Breast epithelium (tissue), 4 donors: ENCODE measurements around the gene ZNF76. TPM values are rescaled to one million over a fixed set of nuclear protein-coding genes. Genes with fewer than 3 reads are reported as not detected.
"Not testable (repeated sequence)": the region's sequence is repeated elsewhere in the genome, so short reads cannot be mapped to it uniquely, and the experiment has no call there.

Experiments
- DNase-seq, 2 donors: peaks; one replicate each; pipeline ENCODE4 v3.0.0-alpha.2; 2019; ENCODE audit warnings: low spot score in 2 of 2
- H3K27ac ChIP-seq, 2 donors: fragments of 200-600 bp; sonication (generic) in 1 of 2; one replicate each; pipeline ENCODE4 v1.5.1; 2016 to 2019; ENCODE audit warnings: mild to moderate bottlenecking in 1 of 2
- H3K27me3 ChIP-seq, 2 donors: fragments of 200-600 bp; sonication (generic) in 1 of 2; one replicate each; pipeline versions ENCODE4 v1.5.1 to v1.6.0; 2017 to 2019; ENCODE audit warnings: control low read depth in 1 of 2, mild to moderate bottlenecking in 1 of 2
- H3K36me3 ChIP-seq: fragments of 200-600 bp; one replicate; pipeline ENCODE4 v1.5.1; 2019
- H3K4me1 ChIP-seq, 2 donors: fragments of 200-600 bp; sonication (generic); one replicate each; pipeline ENCODE4 v1.5.1; 2016 to 2019; ENCODE audit warnings: control low read depth in 1 of 2
- H3K4me3 ChIP-seq, 3 donors: fragments of 200-600 bp; sonication (generic); 1 replicate in 2 of 3; 2 replicates in 1 of 3; pipeline ENCODE4 v1.5.1; 2016 to 2019; ENCODE audit warnings: mild to moderate bottlenecking in 3 of 3, moderate library complexity in 2 of 3
- H3K9me3 ChIP-seq, 2 donors: fragments of 200-600 bp; sonication (generic) in 1 of 2; one replicate each; pipeline ENCODE4 v1.5.1; 2016 to 2019; ENCODE audit warnings: control low read depth in 1 of 2
- POLR2A ChIP-seq: fragments of 450-650 bp; IDR thresholded peaks from one replicate; pipeline ENCODE4 v1.6.1; 2016; ENCODE audit warnings: antibody characterized with exemption, mild to moderate bottlenecking, moderate library complexity
- POLR2AphosphoS5 ChIP-seq, 3 donors: sonication (generic); formaldehyde crosslinking; IDR thresholded peaks; one replicate each; pipeline ENCODE4 v1.6.1; 2017; ENCODE audit warnings: antibody characterized with exemption in 3 of 3
- intact Hi-C: fragments of 100-400 bp; cut with DNase I; formaldehyde crosslinking; loops from one replicate; pipeline ENCODE4 v1.15.1; 2023; ENCODE audit warnings: low total_unique reads
- total RNA-seq, 3 donors: library from RNA; depleted of rRNA; stranded (reverse); fragments of >200 nt; gene quantifications; one replicate each; pipeline ENCODE4 v1.1.0, GENCODE V29; 2016
- TF ChIP-seq, protein P1 (sequence below), 3 donors: fragments of 450-650 bp; IDR thresholded peaks; one replicate each; pipeline ENCODE4 v1.5.1; 2016 to 2017; ENCODE audit warnings: antibody characterized with exemption in 3 of 3, mild to moderate bottlenecking in 3 of 3, moderate library complexity in 3 of 3

ZNF76 gene
- total RNA-seq, 3 donors from 2014 or later = 32.3 to 53.0 (median 46.9) TPM

DNA sequence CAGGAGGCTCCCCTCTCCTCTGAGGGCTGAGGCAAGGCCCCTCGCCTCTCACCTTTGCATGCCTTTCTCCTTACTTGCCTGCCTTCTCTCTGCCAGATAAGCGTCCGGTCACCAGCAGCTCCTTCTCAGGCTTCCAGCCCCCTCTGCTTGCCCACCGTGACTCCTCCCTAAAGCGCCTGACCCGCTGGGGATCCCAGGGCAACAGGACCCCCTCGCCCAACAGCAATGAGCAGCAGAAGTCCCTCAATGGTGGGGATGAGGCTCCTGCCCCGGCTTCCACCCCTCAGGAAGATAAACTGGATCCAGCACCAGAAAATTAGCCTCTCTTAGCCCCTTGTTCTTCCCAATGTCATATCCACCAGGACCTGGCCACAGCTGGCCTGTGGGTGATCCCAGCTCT lies 61.6 kb downstream of the ZNF76 start:
- Histone ChIP-seq H3K27ac (no peak overlapping the region), H3K4me3 (no peak overlapping the region), H3K9me3 (no peaks in the 10 kb centered on the region), H3K4me1 (no peaks in the 10 kb centered on the region), H3K36me3 (no peaks in the 10 kb centered on the region), H3K27me3 (no peaks in the 10 kb centered on the region)
- no peak for DNase-seq
- TF ChIP-seq POLR2A (no peak), POLR2AphosphoS5 (IDR thresholded peaks at IDR 0.05) (no peak)
- TF ChIP-seq, protein P1, sequence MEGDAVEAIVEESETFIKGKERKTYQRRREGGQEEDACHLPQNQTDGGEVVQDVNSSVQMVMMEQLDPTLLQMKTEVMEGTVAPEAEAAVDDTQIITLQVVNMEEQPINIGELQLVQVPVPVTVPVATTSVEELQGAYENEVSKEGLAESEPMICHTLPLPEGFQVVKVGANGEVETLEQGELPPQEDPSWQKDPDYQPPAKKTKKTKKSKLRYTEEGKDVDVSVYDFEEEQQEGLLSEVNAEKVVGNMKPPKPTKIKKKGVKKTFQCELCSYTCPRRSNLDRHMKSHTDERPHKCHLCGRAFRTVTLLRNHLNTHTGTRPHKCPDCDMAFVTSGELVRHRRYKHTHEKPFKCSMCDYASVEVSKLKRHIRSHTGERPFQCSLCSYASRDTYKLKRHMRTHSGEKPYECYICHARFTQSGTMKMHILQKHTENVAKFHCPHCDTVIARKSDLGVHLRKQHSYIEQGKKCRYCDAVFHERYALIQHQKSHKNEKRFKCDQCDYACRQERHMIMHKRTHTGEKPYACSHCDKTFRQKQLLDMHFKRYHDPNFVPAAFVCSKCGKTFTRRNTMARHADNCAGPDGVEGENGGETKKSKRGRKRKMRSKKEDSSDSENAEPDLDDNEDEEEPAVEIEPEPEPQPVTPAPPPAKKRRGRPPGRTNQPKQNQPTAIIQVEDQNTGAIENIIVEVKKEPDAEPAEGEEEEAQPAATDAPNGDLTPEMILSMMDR (IDR thresholded peaks at IDR 0.05) = no peak
- intact Hi-C loops = no loop called here

GRCh38 chr6:35327349-35328027 lies 68.0 kb downstream of the ZNF76 start:
- intact Hi-C loops = no loop called here
- no peaks in the 10 kb centered on the region for H3K27me3 ChIP-seq
- H3K4me1 ChIP-seq = no peaks in the 10 kb centered on the region
- TF ChIP-seq, protein P1 (IDR thresholded peaks at IDR 0.05) = peak in 2 of 3 donors; percentile 27
- no peak for TF ChIP-seq POLR2AphosphoS5 (IDR thresholded peaks at IDR 0.05)
- no peaks in the 10 kb centered on the region for H3K9me3 ChIP-seq
- no peak overlapping the region for H3K27ac ChIP-seq
- no peaks in the 10 kb centered on the region for H3K36me3 ChIP-seq
- no peak overlapping the region for H3K4me3 ChIP-seq
- DNase-seq = no peak

GRCh38 chr6:35328108-35328723 lies 68.7 kb downstream of the ZNF76 start:
- no peaks in the 10 kb centered on the region for H3K4me1 ChIP-seq
- DNase-seq = no peak
- no peak overlapping the region for H3K4me3 ChIP-seq
- H3K27ac ChIP-seq = no peak overlapping the region
- TF ChIP-seq POLR2AphosphoS5 (IDR thresholded peaks at IDR 0.05) (no peak), POLR2A (no peak)
- TF ChIP-seq, protein P1 (IDR thresholded peaks at IDR 0.05) = no peak
- H3K36me3 ChIP-seq = no peaks in the 10 kb centered on the region
- intact Hi-C loops = no loop called here
- H3K27me3 ChIP-seq = no peaks in the 10 kb centered on the region
- H3K9me3 ChIP-seq = no peaks in the 10 kb centered on the region

- H3K4me1 ChIP-seq, H3K36me3 ChIP-seq, H3K9me3 ChIP-seq, H3K27me3 ChIP-seq, H3K4me3 ChIP-seq, intact Hi-C loops, DNase-seq, H3K27ac ChIP-seq: not testable (repeated sequence)
These were observed 69.4 kb downstream of the ZNF76 start for GRCh38 chr6:35328965-35329364.

DNA sequence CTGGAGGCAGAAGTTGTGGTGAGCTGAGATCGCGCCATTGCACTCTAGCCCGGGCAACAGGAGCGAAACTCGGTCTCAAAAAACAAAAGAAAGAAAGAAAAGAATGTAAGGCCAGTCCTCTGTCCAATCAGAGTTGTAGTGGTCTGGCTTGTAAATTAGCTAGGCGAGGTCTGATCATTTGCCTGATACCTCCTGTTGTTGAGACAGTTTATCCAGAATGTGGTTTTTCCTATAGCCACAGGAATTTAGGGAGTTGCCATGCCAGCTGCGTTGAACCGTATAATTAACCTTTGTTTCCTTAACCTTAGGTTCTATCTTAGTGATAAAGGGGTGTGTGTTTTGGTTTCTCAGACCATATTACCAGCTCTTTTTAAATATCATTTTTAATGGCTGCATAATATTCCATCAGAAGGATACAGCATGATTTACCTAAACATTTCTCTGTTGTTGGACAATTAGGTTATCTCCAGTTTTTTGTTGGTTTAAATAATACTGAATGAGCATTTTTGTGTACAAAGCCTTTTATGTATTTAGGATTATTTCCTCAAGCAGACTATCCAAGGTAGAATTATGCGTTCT lies 71.1 kb downstream of the ZNF76 start:
- DNase-seq = no peak
- H3K9me3 ChIP-seq = no peaks in the 10 kb centered on the region
- no peak overlapping the region for H3K27ac ChIP-seq
- no peaks in the 10 kb centered on the region for H3K36me3 ChIP-seq
- TF ChIP-seq POLR2A = no peak
- TF ChIP-seq POLR2AphosphoS5 (IDR thresholded peaks at IDR 0.05) = no peak
- TF ChIP-seq, protein P1 (IDR thresholded peaks at IDR 0.05) = no peak
- intact Hi-C loops = no loop called here
- no peaks in the 10 kb centered on the region for H3K27me3 ChIP-seq
- H3K4me3 ChIP-seq = no peak overlapping the region
- H3K4me1 ChIP-seq = no peaks in the 10 kb centered on the region

DNA sequence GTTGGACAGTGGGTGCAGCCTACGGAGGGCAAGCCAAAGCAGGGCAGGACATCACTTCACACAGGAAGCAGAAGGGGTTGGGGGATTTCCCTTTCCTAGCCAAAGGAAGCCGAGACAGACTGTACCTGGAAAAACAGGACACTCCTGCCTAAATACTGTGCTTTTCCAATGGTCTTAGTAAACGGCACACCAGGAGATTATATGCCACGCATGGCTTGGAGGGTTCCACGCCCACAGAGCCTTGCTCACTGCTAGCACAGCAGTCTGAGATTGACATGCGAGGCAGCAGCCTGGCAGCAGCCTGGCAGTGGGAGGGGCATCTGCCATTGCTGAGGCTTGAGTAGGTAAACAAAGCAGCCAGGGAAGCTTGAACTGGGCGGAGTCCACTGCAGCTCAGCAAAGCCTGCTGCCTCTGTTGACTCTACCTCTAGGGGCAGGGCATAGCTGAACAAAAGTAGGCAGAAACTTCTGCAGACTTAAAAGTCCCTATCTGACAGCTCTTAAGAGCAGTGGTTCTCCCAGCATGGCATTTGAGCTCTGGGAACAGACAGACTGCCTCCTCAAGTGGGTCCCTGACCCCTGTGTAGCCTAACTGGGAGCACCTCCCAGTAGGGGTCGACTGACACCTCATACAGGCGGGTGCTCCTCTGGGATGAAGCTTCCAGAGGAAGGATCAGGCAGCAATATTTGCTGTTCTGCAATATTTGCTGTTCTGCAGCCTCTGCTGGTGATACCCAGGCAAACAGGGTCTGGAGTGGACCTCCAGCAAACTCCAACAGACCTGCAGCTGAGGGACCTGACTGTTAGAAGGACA lies 72.7 kb downstream of the ZNF76 start:
- H3K36me3 ChIP-seq, H3K27ac ChIP-seq, H3K4me3 ChIP-seq, H3K27me3 ChIP-seq, H3K9me3 ChIP-seq, intact Hi-C loops, H3K4me1 ChIP-seq: not testable (repeated sequence)
- peak in 1 of 2 donors; percentile 65 for DNase-seq
